ENCODE measurements around the gene FGD5.

Gene FGD5

DNA sequence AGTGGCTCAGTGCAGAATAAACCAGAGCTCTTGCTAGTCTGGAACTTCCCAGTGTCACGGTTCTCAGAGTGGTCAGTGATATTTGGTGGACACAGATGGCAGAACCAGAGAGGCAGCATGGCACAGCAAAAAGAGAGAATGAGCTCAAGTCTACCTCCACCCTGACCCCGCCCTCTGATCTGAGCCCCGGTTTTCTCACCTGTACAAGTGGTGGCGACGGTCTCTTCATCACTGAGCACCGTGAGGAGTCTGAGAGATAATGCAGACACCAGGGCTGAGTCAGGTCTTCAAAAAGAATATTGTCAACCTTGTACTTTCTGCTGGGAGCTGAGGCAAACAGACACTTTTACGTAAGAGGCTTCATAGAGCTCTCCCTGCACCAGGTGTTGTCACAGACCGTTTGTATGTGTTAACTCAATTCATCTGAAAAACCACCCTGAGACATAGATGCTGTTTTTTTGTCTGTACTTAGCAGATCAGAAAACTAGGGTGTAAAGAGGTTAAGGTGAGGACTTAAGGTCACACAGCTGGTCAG is 13.2 kb downstream of the FGD5 start:
- no peak for DNase-seq

GRCh38 chr3:14832975-14833722 is 14.4 kb downstream of the FGD5 start:
- DNase-seq: no peak

DNA sequence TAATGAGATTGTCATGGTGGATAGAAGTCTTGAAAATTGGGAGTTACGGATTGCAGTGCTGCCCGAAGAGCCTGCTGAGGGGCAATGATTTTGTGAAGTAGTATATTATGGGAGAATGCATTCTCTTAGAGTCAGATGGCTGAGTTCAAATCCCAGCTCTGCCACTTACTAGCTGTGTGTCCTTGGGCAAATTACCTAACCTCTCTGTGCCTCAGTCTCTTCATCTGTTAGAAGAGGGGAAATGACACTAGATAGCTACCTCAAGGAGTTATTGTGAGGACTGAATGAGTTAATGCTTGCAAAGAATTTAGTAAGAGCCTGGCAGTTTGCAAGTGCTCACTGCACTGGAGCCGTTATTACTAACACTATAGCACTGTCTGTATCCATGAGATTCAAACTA is 15.4 kb downstream of the FGD5 start:
- no peak for DNase-seq

DNA sequence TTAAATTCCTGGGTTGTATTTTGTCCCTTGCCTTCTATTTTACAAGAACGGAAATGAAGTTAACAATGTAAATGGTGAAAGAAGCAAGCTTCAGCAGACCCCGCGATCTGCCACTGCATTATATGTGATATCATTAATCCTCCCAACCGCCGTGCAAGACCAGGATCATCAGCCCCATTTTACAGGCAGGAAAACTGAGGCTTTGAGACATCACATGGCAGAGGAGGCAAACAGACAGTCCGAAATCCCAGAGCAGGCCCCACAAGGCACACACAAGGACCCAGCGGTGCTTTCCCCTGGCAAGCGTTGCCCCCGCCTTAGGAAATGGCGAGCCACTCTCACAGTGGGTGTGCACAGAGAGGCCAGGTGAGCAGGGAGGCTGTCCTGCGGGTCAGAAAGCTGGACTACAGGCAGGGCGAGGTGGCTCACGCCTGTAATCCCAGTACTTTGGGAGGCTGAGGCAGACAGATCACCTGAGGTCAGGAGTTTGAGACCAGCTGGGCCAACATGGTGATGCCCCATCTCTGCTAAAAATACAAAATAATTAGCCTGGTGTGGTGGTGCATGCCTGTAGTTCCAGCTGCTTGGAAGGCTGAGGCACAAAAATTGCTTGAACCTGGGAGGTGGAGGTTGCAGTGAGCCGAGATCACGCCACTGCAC is 16.2 kb downstream of the FGD5 start:
- no peak for DNase-seq

DNA sequence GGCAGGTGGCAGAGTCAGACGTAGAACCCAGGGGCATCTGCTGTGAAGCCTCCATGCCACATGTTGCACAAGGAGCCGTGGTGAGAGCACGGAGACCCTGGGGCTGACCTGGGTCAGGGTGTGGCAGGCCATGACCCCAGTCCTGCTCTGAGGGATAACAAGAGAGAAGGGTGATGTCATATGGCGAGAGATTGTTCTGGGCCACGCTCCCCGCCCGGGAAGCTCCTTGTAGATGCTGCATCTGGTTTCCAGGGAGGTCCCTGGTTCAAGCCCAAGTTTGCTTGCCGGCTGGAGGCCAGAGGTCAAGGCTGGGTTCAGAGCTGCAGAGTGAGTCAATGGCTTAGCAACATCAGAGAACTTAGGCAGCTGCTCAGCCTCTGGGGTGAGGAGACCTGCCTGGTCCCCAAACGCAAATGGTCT is 17.3 kb downstream of the FGD5 start:
- no peak for DNase-seq

DNA sequence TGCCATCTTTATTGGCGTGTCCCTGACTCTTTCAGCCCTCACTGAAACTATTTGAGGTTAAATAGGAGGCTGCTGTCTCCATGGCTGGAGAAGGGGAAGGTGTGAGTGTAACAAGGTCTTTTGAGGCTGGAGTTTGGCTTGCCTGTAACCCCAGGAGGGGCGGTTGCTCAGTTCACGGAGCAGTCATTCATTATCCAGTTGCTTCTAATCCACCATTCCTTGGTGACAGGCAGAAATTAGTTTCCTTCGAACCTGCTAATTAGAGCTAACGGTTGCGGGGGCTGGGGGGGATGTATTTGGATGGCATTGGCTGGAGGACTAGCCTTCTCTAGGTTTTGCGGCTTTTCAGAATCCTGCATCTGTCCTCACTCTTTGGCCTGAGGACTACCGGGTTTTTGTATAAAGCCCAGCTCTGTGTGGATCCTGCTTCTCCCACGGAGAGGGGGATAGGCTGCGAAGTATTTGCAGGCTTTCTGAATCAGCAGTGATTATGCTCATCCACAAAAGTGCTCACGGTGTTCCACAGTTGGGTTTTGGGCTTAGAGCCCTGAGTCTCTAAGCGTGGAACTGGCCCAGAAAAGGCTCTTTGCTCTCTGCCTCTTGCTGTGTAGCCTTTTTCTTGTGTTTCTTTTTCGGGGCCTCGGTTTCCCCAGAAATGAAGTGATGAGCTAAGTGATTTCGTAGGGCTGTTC is 18.6 kb downstream of the FGD5 start:
- DNase-seq: no peak

GRCh38 chr3:14837878-14838258 is 19.1 kb downstream of the FGD5 start:
- no peak for DNase-seq

- no peak for DNase-seq
Observed at GRCh38 chr3:14839236-14839635, 20.5 kb downstream of the FGD5 start.

DNA sequence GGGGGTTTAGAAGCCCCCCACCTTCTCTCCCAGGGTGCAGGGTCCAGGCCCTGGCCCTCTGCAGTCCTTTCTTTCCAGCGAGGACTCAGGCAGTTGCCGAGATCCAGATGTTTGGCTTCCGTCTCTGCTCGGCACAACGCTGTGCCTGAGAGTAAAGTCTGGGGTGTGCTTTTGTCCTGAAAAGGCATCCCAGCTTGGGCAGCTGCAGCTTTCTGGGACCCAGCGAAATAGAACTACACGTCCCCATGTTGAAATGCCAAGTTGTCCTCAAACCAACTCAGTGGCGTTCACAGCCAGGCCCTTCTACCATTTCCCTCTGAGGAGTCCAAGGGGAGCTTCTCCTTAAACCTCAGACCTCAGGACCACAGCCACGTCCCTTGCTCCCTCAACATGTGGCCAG is 23.1 kb downstream of the FGD5 start:
- no peak for DNase-seq

DNA sequence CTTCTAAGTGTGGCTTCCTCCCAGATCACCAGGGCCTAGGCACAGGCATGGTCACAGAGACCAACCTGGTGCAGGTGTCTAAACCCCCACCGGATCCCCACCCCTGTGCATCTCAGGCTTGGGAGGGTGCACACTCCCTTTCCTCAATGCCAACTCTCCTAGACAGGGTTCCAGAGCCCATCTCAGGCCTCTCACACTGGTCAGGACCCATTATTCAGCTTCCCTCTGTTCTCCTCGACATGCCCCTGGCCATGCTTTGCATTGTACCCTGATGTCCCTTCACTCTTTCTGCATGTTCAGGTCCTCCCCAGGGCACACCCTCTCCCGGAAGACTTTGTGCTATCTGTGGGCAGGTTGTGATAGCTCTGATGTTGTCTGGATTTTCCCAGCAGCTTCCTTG is 23.5 kb downstream of the FGD5 start:
- DNase-seq: no peak

GRCh38 chr3:14843321-14843720 is 24.6 kb downstream of the FGD5 start:
- no peak for DNase-seq

DNA sequence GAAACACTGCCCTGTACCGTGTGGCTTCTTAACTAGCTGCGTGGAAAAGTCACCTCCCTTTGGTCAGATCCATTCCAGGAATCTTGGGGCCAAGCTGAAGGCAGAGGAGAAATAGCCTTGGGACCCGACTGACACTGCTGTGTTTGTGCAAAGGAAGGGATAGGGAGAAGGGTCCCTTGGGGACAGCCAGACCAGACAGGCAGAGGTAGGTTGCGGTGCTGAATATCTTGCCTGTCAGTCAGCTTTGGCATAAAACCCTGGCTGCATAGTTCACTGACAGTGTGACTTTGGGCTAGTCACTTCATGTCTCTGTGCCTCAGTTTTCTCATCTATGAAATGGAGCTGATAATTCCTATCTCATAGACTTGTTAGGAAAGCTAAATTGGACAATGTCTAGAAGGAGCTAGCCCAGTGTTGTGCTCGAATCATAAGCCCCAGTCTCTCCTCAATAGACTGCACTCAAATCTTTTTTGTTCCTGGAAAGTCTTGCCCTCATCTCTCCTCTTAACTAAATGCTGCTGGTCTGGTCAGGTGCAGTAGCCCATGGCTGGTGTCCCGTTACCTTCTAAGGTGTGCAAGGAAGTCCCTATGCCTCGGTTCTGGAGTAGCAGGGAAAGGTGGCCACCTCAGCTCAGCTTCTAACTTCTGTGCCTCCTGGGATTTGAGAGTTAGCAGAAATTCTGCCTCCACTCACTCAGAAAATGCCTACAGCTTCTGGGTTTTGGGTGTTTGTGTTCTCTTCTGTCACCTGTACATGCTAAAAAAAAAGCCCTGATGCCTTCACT is 25.8 kb downstream of the FGD5 start:
- no peak for DNase-seq

- DNase-seq: no peak
Observed at GRCh38 chr3:14845180-14845579, 26.4 kb downstream of the FGD5 start.

DNA sequence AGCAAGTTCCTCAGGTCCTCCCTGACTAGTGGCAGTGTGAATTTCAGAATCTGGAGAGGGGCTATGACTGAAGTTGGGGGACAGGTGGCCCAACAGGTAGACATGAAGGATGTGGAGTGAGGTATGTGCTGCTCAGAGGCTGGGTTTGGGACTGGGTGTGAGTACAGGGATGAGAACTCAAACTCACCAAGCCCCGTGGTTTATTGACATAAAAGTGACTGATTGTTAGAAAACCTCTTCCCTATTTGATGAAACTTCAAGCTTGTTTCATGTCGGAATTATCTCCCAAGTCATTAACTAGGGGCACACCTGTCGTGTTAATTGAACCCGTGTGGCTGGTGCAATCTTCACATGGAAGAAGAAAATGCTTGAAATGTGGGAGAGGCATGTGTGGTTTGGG is 27.1 kb downstream of the FGD5 start:
- no peak for DNase-seq

DNA sequence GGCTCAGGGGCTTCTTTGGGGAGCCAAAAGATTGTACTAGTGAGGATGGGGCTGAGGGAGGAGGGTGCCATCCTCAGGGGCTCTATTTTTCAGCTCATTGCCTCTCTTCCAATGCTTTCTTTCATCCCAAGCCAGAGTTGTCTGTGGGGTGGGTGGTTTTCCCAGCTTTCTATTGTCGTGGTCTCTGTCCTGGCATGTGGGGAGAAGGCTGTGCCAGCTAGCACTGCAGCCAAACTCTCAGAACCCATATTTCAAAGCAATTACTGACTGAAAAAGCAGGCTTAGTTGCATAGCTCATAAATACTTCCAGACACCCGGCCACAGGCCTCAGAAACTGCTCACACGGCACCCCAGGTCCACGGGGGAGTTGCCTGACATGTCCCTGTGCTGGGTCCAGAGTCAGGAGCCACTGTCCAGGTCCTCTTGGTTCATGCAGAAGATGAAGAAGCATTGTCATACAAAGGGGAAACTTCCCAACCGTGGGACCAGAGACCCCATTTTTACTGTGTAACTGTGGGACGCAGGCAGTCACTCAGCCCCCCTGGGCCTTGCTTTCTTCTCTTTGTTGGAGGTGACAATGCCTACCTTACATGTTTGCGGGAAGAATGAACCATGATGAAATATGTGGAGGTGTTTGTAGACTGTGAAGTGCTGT is 27.6 kb downstream of the FGD5 start:
- DNase-seq: no peak

DNA sequence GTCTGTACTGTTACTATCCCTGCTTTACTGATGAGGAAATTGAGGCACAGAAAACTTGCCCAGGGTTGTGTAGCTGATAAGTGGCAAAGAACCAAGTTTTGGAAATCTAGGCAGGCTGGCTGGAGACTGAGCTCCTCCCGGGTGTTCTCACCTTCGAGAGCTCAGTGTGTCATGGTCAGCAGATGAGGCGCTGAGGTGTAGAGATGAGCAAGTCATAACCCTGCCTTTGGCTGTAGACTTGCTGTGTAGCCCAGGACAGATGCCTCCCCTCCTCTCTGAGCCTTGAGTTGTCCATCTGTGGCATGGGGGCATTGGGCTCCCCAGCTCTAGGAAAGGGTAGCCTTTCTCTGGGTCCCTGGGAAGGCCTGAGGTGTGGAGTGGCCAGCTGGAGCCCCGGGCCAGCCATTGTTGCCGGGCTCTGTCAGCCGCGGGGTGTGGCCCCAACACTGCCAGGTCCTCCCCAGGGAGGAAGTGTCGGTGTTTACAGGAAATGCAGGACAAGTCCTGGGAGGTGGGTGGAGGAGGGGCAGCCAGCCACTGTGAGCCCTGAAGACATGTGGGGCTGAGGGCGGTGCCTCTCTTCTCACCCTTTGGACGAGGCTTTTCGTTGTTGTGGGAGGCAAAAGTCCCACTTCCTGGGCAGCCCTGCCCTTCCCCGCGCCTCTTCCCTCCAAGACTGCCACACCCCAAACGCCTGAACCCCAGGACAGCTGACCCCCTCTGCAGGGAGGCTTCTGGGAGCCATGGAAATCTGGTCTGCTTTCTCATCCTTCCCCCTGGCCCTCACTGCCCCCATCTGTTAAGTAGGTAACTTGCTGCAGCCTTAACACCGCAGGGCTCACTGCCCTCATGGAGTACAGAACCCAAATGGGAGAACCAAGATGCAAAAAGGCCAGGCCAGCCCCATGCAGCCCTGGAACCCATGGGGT is 29.1 kb downstream of the FGD5 start:
- no peak for DNase-seq

GRCh38 chr3:14848906-14849305 is 30.1 kb downstream of the FGD5 start:
- no peak for DNase-seq

DNA sequence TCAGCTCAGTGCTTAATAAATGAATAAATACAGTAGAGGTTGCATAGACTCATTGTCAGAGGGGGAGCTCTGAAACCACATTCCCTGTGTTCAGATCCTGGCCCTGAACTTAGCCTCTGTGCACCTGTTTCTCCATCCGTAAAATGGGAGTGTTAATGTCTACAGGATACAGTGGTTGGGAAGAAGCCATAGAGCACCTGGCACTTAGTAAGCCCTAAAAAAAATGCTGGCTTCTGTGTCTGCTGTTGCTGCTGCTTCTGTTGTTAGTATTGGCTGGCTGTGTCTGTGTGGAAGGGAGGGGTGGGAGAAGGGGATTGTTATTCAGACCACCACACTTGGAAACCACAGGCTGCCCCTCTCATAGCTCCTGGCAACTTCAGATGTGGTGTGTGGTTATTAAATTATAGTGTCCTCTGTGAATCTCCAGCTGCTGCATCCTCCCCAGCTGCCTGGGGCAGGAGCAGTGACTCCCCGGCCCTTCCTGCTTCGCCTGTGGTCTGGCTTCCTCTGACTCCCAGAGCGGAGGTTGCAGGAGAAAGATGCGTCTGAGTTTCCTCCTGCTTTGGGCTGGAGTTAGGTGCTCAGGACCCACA is 31.0 kb downstream of the FGD5 start:
- no peak for DNase-seq

DNA sequence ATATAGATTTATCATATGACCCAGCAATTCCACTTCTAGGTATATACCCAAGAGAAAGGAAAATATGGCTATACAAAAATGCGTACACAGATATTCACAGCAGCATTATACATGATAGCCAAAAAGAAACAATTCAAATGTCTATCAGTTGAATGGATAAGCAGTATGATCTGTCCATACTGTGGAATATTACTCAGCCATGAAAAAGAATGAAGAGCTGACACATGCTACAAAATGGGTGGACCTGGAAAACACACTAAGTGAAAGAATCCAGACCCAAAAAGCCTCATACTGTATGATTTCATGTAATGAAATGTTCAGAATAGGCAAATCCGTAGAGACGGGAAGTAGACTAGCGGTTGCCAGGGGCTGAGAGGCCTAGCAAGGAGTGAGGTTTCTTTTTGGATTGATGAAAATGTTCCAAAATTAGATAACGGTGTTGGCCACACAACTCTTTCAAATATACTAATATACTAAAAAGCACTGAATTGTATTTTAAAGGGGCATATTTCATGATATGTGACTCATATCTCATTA is 33.4 kb downstream of the FGD5 start:
- no peak for DNase-seq

- DNase-seq: no peak
Observed at GRCh38 chr3:14852717-14853116, 34.0 kb downstream of the FGD5 start.

Data from T-helper 9 cell (primary cell).